Neutrophil (primary cell): Measurements from ENCODE around the gene PRKCE.
"Not testable (repeated sequence)": the region's sequence is repeated elsewhere in the genome, so short reads cannot be mapped to it uniquely, and the experiment has no call there.

Experiments
- H3K27ac ChIP-seq: fragments of 200-600 bp; sonication (generic); 2 replicates; pipeline ENCODE4 v1.5.1; 2016; ENCODE audit warnings: mild to moderate bottlenecking, moderate library complexity
- H3K27me3 ChIP-seq: fragments of 200-600 bp; sonication (generic); 2 replicates; pipeline ENCODE4 v1.6.0; 2016; ENCODE audit warnings: mild to moderate bottlenecking
- H3K36me3 ChIP-seq: fragments of 200-600 bp; sonication (generic); 2 replicates; pipeline ENCODE4 v1.5.1; 2017
- H3K4me1 ChIP-seq, 2 experiments: fragments of 200-600 bp in 1 of 2; sonication (generic) in 1 of 2; 1 replicate in 1 of 2; 2 replicates in 1 of 2; pipeline versions ENCODE4 v1.5.1 to v1.6.1; 2013 to 2016; ENCODE audit warnings: low read depth in 1 of 2, low read length in 1 of 2, mild to moderate bottlenecking in 1 of 2, moderate library complexity in 1 of 2; ENCODE audit not compliant: control insufficient read depth in 1 of 2, insufficient read depth in 1 of 2
- H3K4me3 ChIP-seq, 2 experiments: fragments of 200-600 bp in 1 of 2; sonication (generic) in 1 of 2; 1 replicate in 1 of 2; 2 replicates in 1 of 2; pipeline ENCODE4 v1.5.1; 2013 to 2016; ENCODE audit warnings: low read depth in 1 of 2, low read length in 1 of 2, mild to moderate bottlenecking in 1 of 2, moderate library complexity in 1 of 2
- H3K9me3 ChIP-seq: fragments of 200-600 bp; sonication (generic); 2 replicates; pipeline ENCODE4 v1.5.1; 2016
- CTCF ChIP-seq: fragments of 200-600 bp; sonication (generic); IDR thresholded peaks from 2 replicates; pipeline ENCODE4 v1.5.1; 2016; ENCODE audit warnings: antibody characterized with exemption

Gene PRKCE

GRCh38 chr2:46200861-46201605 lies 549.6 kb downstream of the PRKCE start:
- H3K27ac ChIP-seq: no peak overlapping the region
- peaks cover 17 to 22% of the 10 kb centered on the region in 2 experiments for H3K4me1 ChIP-seq
- H3K4me3 ChIP-seq: no peak overlapping the region
- H3K36me3 ChIP-seq: no peaks in the 10 kb centered on the region
- no peaks in the 10 kb centered on the region for H3K9me3 ChIP-seq
- no peaks in the 10 kb centered on the region for H3K27me3 ChIP-seq
- TF ChIP-seq CTCF: no peak

DNA sequence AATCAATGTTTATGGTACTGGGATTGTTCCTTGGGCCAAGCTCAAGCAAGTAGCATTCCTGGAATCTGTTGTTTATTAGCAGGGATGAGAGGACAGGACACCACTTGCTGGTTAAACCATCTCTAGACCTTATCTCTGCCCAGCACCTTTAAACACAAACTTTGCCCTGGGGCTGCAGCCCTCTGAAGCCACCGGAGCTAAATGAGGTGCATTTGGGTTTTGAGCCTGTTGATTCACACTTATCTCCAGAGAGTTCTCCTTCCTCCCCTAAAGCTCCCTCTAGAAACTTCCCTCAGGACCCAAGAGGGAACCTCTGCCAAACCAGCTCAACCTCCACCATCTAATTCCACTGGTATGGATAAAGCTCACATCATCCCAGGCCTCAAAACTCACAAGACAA lies 551.0 kb downstream of the PRKCE start:
- no peak overlapping the region for H3K4me3 ChIP-seq
- no peak overlapping the region for H3K27ac ChIP-seq
- TF ChIP-seq CTCF: no peak
- no peaks in the 10 kb centered on the region for H3K27me3 ChIP-seq
- peaks cover 22 to 31% of the 10 kb centered on the region in 2 experiments for H3K4me1 ChIP-seq
- no peaks in the 10 kb centered on the region for H3K9me3 ChIP-seq
- H3K36me3 ChIP-seq: no peaks in the 10 kb centered on the region

DNA sequence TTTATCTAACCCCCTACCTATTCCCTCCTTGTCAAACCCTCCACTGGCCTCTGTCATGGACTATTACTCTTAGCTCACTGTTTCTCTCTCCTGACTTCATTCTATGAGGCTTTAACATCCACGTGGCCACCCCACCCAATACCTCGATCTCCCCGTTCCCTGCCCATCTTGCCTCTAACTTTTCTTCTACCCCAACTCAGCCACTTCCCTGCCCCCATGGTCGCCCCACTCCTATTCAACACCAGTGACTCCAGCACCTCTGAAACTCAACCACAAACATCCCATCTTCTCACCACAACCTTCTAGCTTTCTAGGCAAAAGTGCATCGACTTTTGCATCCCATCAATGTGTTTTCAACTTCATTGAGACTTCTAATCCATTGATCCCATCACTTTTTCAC lies 551.5 kb downstream of the PRKCE start:
- Histone ChIP-seq H3K27ac (no peak overlapping the region), H3K27me3 (no peaks in the 10 kb centered on the region), H3K36me3 (no peaks in the 10 kb centered on the region), H3K4me1 (peaks cover 22 to 31% of the 10 kb centered on the region in 2 experiments), H3K4me3 (no peak overlapping the region), H3K9me3 (no peaks in the 10 kb centered on the region)
- TF ChIP-seq CTCF: no peak

DNA sequence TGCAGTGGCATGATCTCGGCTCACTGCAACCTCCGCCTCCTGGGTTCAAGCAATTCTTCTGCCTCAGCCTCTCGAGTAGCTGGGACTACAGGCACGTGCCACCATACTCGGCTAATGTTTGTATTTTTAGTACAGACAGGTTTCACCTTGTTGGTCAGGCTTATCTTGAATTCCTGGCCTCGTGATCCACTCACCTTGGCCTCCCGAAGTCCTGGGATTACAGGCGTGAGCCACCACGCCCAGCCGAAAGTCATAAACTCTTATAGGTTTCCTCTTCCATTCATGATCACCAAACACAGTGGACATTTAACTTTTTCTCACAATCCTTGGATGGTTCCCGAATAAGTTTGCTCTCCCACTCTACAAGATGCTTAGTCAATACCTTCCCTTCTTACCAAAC lies 552.2 kb downstream of the PRKCE start:
- not testable (repeated sequence) for H3K27ac ChIP-seq, H3K27me3 ChIP-seq, H3K36me3 ChIP-seq, H3K4me3 ChIP-seq, H3K9me3 ChIP-seq
- H3K4me1 ChIP-seq: peaks cover 22 to 31% of the 10 kb centered on the region in 2 experiments

- Histone ChIP-seq H3K4me3 (no peak overlapping the region), H3K27me3 (no peaks in the 10 kb centered on the region), H3K27ac (no peak overlapping the region), H3K4me1 (peaks cover 18 to 22% of the 10 kb centered on the region in 2 experiments), H3K36me3 (no peaks in the 10 kb centered on the region), H3K9me3 (no peaks in the 10 kb centered on the region)
- no peak for TF ChIP-seq CTCF
Observed at GRCh38 chr2:46207591-46207990, 556.1 kb downstream of the PRKCE start.

- TF ChIP-seq CTCF: no peak
- H3K4me1 ChIP-seq: peaks cover 18 to 22% of the 10 kb centered on the region in 2 experiments
- H3K4me3 ChIP-seq: no peak overlapping the region
- no peaks in the 10 kb centered on the region for H3K9me3 ChIP-seq
- no peaks in the 10 kb centered on the region for H3K27me3 ChIP-seq
- H3K27ac ChIP-seq: no peak overlapping the region
- no peaks in the 10 kb centered on the region for H3K36me3 ChIP-seq
Observed at GRCh38 chr2:46208766-46209165, 557.3 kb downstream of the PRKCE start.
